Breast epithelium (tissue), 4 donors: ENCODE measurements around the gene MINDY4. TPM values are rescaled to one million over a fixed set of nuclear protein-coding genes. Genes with fewer than 3 reads are reported as not detected.
A peak's percentile ranks its signal among the peaks of the same experiment; 100 is the strongest.

Source experiments
- DNase-seq, 2 donors: peaks; one replicate each; pipeline ENCODE4 v3.0.0-alpha.2; 2019; ENCODE audit warnings: low spot score in 2 of 2
- H3K27ac ChIP-seq, 2 donors: fragments of 200-600 bp; sonication (generic) in 1 of 2; one replicate each; pipeline ENCODE4 v1.5.1; 2016 to 2019; ENCODE audit warnings: mild to moderate bottlenecking in 1 of 2
- H3K27me3 ChIP-seq, 2 donors: fragments of 200-600 bp; sonication (generic) in 1 of 2; one replicate each; pipeline versions ENCODE4 v1.5.1 to v1.6.0; 2017 to 2019; ENCODE audit warnings: control low read depth in 1 of 2, mild to moderate bottlenecking in 1 of 2
- H3K36me3 ChIP-seq: fragments of 200-600 bp; one replicate; pipeline ENCODE4 v1.5.1; 2019
- H3K4me1 ChIP-seq, 2 donors: fragments of 200-600 bp; sonication (generic); one replicate each; pipeline ENCODE4 v1.5.1; 2016 to 2019; ENCODE audit warnings: control low read depth in 1 of 2
- H3K4me3 ChIP-seq, 3 donors: fragments of 200-600 bp; sonication (generic); 1 replicate in 2 of 3; 2 replicates in 1 of 3; pipeline ENCODE4 v1.5.1; 2016 to 2019; ENCODE audit warnings: mild to moderate bottlenecking in 3 of 3, moderate library complexity in 2 of 3
- H3K9me3 ChIP-seq, 2 donors: fragments of 200-600 bp; sonication (generic) in 1 of 2; one replicate each; pipeline ENCODE4 v1.5.1; 2016 to 2019; ENCODE audit warnings: control low read depth in 1 of 2
- POLR2A ChIP-seq: fragments of 450-650 bp; IDR thresholded peaks from one replicate; pipeline ENCODE4 v1.6.1; 2016; ENCODE audit warnings: antibody characterized with exemption, mild to moderate bottlenecking, moderate library complexity
- POLR2AphosphoS5 ChIP-seq, 3 donors: sonication (generic); formaldehyde crosslinking; IDR thresholded peaks; one replicate each; pipeline ENCODE4 v1.6.1; 2017; ENCODE audit warnings: antibody characterized with exemption in 3 of 3
- intact Hi-C: fragments of 100-400 bp; cut with DNase I; formaldehyde crosslinking; loops from one replicate; pipeline ENCODE4 v1.15.1; 2023; ENCODE audit warnings: low total_unique reads
- total RNA-seq, 3 donors: library from RNA; depleted of rRNA; stranded (reverse); fragments of >200 nt; gene quantifications; one replicate each; pipeline ENCODE4 v1.1.0, GENCODE V29; 2016
- TF ChIP-seq, protein P1 (sequence below), 3 donors: fragments of 450-650 bp; IDR thresholded peaks; one replicate each; pipeline ENCODE4 v1.5.1; 2016 to 2017; ENCODE audit warnings: antibody characterized with exemption in 3 of 3, mild to moderate bottlenecking in 3 of 3, moderate library complexity in 3 of 3

Gene MINDY4
- total RNA-seq, 3 donors from 2014 or later: 5.6 to 14.9 (median 13.8) TPM

DNA sequence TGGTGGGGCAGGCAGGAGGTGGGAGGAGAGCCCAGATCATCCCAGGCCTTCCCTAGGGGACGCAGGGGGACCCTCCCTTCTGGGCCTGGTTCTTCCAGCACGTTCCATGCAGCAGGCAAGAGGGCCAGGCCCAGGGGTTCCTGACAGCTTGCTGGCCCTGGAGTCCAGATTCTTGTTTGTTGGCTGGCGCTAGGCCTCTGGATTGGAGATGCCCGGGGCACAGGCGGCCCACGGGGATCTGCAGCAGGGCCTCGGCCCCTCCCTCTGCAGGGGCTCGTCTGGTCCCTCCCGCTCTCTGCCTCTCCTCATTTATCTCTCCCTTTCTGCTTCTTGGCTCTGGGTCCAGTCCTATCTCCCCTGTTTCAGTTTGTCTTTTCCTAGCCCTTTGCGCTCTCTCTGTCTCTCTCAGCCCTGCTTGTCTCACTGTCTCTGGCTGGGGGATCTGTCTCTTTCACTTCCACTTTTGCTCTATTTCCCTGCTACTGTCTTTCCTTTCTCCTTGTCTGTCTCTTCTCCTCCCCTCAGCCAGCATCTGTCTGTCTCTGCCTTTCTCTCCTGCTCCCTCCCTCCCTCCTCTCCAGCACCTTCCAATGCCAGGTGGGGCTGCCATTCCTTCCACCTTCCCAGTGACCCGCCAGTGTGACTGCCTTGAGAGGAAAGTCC, 139.3 kb downstream of the MINDY4 start:
- intact Hi-C loops: loop anchor here (10.0 kb wide), 1 partner anchor 96 kb away; no protein-coding TSS in a partner anchor
- Histone ChIP-seq H3K9me3 (no peaks in the 10 kb centered on the region), H3K27me3 (no peaks in the 10 kb centered on the region), H3K4me3 (no peak overlapping the region), H3K4me1 (peaks cover 7 to 8% of the 10 kb centered on the region in 2 donors), H3K27ac (peak overlapping the region; percentile 30 to 36), H3K36me3 (no peaks in the 10 kb centered on the region)
- TF ChIP-seq POLR2AphosphoS5 (IDR thresholded peaks at IDR 0.05) (no peak), POLR2A (no peak)
- TF ChIP-seq, protein P1, sequence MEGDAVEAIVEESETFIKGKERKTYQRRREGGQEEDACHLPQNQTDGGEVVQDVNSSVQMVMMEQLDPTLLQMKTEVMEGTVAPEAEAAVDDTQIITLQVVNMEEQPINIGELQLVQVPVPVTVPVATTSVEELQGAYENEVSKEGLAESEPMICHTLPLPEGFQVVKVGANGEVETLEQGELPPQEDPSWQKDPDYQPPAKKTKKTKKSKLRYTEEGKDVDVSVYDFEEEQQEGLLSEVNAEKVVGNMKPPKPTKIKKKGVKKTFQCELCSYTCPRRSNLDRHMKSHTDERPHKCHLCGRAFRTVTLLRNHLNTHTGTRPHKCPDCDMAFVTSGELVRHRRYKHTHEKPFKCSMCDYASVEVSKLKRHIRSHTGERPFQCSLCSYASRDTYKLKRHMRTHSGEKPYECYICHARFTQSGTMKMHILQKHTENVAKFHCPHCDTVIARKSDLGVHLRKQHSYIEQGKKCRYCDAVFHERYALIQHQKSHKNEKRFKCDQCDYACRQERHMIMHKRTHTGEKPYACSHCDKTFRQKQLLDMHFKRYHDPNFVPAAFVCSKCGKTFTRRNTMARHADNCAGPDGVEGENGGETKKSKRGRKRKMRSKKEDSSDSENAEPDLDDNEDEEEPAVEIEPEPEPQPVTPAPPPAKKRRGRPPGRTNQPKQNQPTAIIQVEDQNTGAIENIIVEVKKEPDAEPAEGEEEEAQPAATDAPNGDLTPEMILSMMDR (IDR thresholded peaks at IDR 0.05): no peak
- no peak for DNase-seq

DNA sequence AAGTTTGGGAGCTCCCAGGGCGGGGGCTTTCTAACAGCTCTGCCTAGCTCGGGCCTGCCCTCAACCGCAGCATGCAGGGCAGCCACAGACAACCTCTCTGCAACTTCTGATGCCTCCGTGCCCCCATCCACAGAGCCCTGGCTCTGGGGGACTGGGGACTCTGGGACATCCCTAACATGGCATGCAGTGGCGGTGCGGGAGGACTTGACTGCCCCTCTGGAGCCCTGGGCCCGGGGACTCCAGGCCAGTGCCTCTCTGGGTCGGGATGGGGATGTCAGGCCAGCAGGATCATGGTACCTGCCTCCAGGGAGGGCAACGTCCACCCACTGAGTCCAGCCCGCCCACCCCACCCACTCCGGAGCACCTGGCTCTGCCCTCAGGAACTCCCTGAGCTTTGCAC, 139.9 kb downstream of the MINDY4 start:
- H3K4me3 ChIP-seq: peak overlapping the region; percentile 45 to 55 (median 46)

DNA sequence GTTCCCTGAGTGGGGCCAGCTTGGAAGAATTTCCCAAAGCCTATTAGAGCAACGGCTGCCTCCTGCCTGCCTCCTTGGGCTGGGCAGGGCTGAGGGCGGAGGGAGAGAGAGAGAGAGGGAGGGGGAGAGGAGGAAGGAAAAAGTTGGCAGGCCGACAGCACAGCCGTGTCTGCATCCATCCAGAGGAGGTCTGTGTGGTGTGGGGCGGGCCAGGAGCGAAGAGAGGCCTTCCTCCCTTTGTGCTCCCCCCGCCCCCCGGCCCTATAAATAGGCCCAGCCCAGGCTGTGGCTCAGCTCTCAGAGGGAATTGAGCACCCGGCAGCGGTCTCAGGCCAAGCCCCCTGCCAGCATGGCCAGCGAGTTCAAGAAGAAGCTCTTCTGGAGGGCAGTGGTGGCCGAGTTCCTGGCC, 140.3 kb downstream of the MINDY4 start, which contains the start of gene AQP1:
Gene AQP1 (plus strand): TSS at position 293 of the 409 bp plus-strand sequence. CDS start 57 bp downstream, at position 350.
- TF ChIP-seq, protein P1 (IDR thresholded peaks at IDR 0.05): no peak
- peak in 1 of 3 donors; percentile 8 for TF ChIP-seq POLR2AphosphoS5 (IDR thresholded peaks at IDR 0.05)
- DNase-seq: peak in 1 of 2 donors; percentile 65
- peaks cover 4 to 7% of the 10 kb centered on the region in 2 donors for H3K4me1 ChIP-seq
- no peaks in the 10 kb centered on the region for H3K36me3 ChIP-seq
- peak within 1 kb of the TSS; percentile 45 to 55 (median 46) for H3K4me3 ChIP-seq
- H3K9me3 ChIP-seq: no peaks in the 10 kb centered on the region
- H3K27me3 ChIP-seq: no peaks in the 10 kb centered on the region
- intact Hi-C loops: loop anchor here (10.0 kb wide), 1 partner anchor 97 kb away; no protein-coding TSS in a partner anchor
- H3K27ac ChIP-seq: peak within 1 kb of the TSS; percentile 30 to 36

More for the DNA sequence above, 139.9 kb downstream of the MINDY4 start:
- Histone ChIP-seq H3K27me3 (no peaks in the 10 kb centered on the region), H3K4me1 (peaks cover 7 to 8% of the 10 kb centered on the region in 2 donors), H3K36me3 (no peaks in the 10 kb centered on the region), H3K9me3 (no peaks in the 10 kb centered on the region), H3K27ac (peak overlapping the region; percentile 30 to 36)
- no peak for DNase-seq
- intact Hi-C loops: loop anchor here (10.0 kb wide), 1 partner anchor 96 kb away; no protein-coding TSS in a partner anchor
- TF ChIP-seq POLR2AphosphoS5 (IDR thresholded peaks at IDR 0.05): no peak
- TF ChIP-seq POLR2A: no peak
- TF ChIP-seq, protein P1 (IDR thresholded peaks at IDR 0.05): no peak

DNA sequence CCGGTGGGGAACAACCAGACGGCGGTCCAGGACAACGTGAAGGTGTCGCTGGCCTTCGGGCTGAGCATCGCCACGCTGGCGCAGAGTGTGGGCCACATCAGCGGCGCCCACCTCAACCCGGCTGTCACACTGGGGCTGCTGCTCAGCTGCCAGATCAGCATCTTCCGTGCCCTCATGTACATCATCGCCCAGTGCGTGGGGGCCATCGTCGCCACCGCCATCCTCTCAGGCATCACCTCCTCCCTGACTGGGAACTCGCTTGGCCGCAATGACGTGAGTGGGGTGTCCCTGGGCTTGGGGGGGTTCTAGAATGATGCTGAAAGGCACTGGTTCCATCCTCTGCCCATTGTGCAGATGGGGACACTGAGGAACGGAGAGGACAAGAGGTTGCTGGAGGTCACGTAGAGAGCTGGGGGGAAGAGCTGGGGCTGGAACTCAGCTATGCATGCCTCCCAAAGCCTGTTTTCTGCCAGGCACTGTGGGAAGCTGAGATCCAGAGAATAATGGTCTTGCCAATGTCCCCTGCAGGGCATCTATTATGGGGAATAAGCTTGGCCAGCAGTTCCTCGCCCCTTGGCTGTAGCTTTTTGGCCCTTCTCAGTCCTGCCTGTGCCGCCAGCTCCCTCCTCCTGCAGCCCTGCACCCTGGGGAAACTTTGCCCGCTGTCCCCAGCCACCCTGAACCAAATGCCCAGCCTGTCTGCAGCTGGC, 141.0 kb downstream of the MINDY4 start:
- peak overlapping the region; percentile 30 to 36 for H3K27ac ChIP-seq
- H3K9me3 ChIP-seq: no peaks in the 10 kb centered on the region
- DNase-seq: no peak
- no peaks in the 10 kb centered on the region for H3K36me3 ChIP-seq
- H3K4me1 ChIP-seq: peaks cover 3 to 7% of the 10 kb centered on the region in 2 donors
- intact Hi-C loops: loop anchor here (10.0 kb wide), 1 partner anchor 97 kb away; no protein-coding TSS in a partner anchor
- H3K27me3 ChIP-seq: no peaks in the 10 kb centered on the region
- no peak for TF ChIP-seq POLR2AphosphoS5 (IDR thresholded peaks at IDR 0.05)
- TF ChIP-seq, protein P1 (IDR thresholded peaks at IDR 0.05): no peak
- TF ChIP-seq POLR2A: no peak
- peak overlapping the region; percentile 45 to 55 (median 46) for H3K4me3 ChIP-seq

DNA sequence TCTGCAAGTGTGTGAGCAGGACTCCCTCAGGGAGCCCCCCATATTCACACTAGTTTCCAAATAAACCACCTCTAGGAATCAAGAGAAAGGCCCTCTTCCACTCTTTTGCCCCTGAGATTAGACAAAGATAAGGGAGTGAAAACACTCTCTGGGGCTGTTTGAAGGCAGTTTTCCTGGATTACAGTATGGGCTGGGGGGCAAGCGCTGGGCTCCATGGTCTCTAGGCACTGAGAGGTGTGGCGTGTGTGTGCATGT, 141.4 kb downstream of the MINDY4 start:
- Histone ChIP-seq H3K4me1 (peaks cover 3 to 7% of the 10 kb centered on the region in 2 donors), H3K36me3 (no peaks in the 10 kb centered on the region), H3K9me3 (no peaks in the 10 kb centered on the region), H3K4me3 (peak overlapping the region; percentile 45 to 55 (median 46)), H3K27me3 (no peaks in the 10 kb centered on the region), H3K27ac (peak overlapping the region in 1 of 2 donors; percentile 30)
- TF ChIP-seq, protein P1 (IDR thresholded peaks at IDR 0.05): no peak
- TF ChIP-seq POLR2A (no peak), POLR2AphosphoS5 (IDR thresholded peaks at IDR 0.05) (no peak)
- DNase-seq: no peak
- intact Hi-C loops: loop anchor here (10.0 kb wide), 1 partner anchor 98 kb away; no protein-coding TSS in a partner anchor
